HepG2 (cell line): ENCODE data around the gene SYVN1. TPM values are rescaled to one million over a fixed set of nuclear protein-coding genes. Genes with fewer than 3 reads are reported as not detected.

Source experiments
- ARNTL ChIP-seq: sonication (generic); formaldehyde crosslinking; IDR thresholded peaks from 2 replicates; pipeline ENCODE4 v1.4.0; 2020; ENCODE audit warnings: mild to moderate bottlenecking, missing genetic modification reagents
- ATF1 ChIP-seq: IDR thresholded peaks from 2 replicates; pipeline ENCODE4 v1.6.1; 2016; ENCODE audit warnings: mild to moderate bottlenecking, control low read depth
- CREB1 ChIP-seq, 2 experiments: fragments of 450-650 bp in 1 of 2; IDR thresholded peaks; 2 replicates each; pipeline ENCODE4 v1.6.1; 2016 to 2017; ENCODE audit warnings: control low read depth in 1 of 2, mild to moderate bottlenecking in 1 of 2, missing compliant biosample characterization in 1 of 2, missing genetic modification characterization in 1 of 2
- EP300 ChIP-seq, 3 experiments: sonication (generic) in 1 of 3; formaldehyde crosslinking in 1 of 3; IDR thresholded peaks; 2 replicates each; pipeline versions ENCODE4 v1.5.1 to v1.6.1; 2011 to 2020; ENCODE audit warnings: low read depth in 2 of 3, low read length in 2 of 3, borderline replicate concordance in 1 of 3, improper control_type of control experiment in 1 of 3, mild to moderate bottlenecking in 1 of 3, missing genetic modification reagents in 1 of 3, moderate library complexity in 1 of 3
- HOXD1 ChIP-seq: sonication (generic); formaldehyde crosslinking; IDR thresholded peaks from 2 replicates; pipeline ENCODE4 v1.5.0; 2020; ENCODE audit warnings: missing genetic modification reagents
- LRRFIP1 ChIP-seq: sonication (generic); formaldehyde crosslinking; conservative IDR thresholded peaks from 2 replicates; pipeline ENCODE4 v1.4.0; 2020; ENCODE audit warnings: missing genetic modification reagents
- MEIS1 ChIP-seq: sonication (generic); formaldehyde crosslinking; IDR thresholded peaks from 2 replicates; pipeline ENCODE4 v1.9.0; 2021; ENCODE audit warnings: mild to moderate bottlenecking, missing genetic modification reagents, moderate library complexity, borderline replicate concordance
- NCOA2 ChIP-seq: sonication (generic); formaldehyde crosslinking; IDR thresholded peaks from 2 replicates; pipeline ENCODE4 v1.8.0; 2022; ENCODE audit warnings: inconsistent platforms
- NR2F2 ChIP-seq: IDR thresholded peaks from 2 replicates; pipeline ENCODE4 v1.6.1; 2012; ENCODE audit warnings: low read depth, inconsistent platforms, borderline replicate concordance
- POLR2A ChIP-seq, 2 experiments: IDR thresholded peaks; 2 replicates each; pipeline ENCODE4 v1.6.1; 2011; ENCODE audit warnings: low read depth in 2 of 2, low read length in 2 of 2, mild to moderate bottlenecking in 1 of 2, moderate library complexity in 1 of 2; ENCODE audit not compliant: insufficient read depth in 1 of 2
- RBM39 ChIP-seq: fragments of 200-400 bp; formaldehyde crosslinking; IDR thresholded peaks from one replicate; pipeline ENCODE4 v1.6.1; 2018; ENCODE audit warnings: antibody characterized with exemption, mild to moderate bottlenecking, low read depth, low read length; ENCODE audit not compliant: poor library complexity, severe bottlenecking
- RFX5 ChIP-seq: IDR thresholded peaks from 2 replicates; pipeline ENCODE4 v1.6.1; 2011; ENCODE audit warnings: low read depth, low read length, improper control_type of control experiment
- SIX1 ChIP-seq: sonication (generic); formaldehyde crosslinking; IDR thresholded peaks from 2 replicates; pipeline ENCODE4 v1.4.0; 2020; ENCODE audit warnings: missing genetic modification reagents, borderline replicate concordance
- TEAD2 ChIP-seq: sonication (generic); formaldehyde crosslinking; IDR thresholded peaks from 2 replicates; pipeline ENCODE4 v1.9.0; 2021; ENCODE audit warnings: missing genetic modification reagents
- ZNF224 ChIP-seq: sonication (generic); formaldehyde crosslinking; IDR thresholded peaks from 2 replicates; pipeline ENCODE4 v1.5.0; 2020; ENCODE audit warnings: mild to moderate bottlenecking, missing genetic modification reagents
- ZNF430 ChIP-seq: sonication (generic); formaldehyde crosslinking; IDR thresholded peaks from 2 replicates; pipeline ENCODE4 v1.9.0; 2021; ENCODE audit warnings: mild to moderate bottlenecking, missing genetic modification reagents
- ZNF558 ChIP-seq: sonication (generic); formaldehyde crosslinking; IDR thresholded peaks from 2 replicates; pipeline ENCODE4 v1.9.0; 2022; ENCODE audit warnings: mild to moderate bottlenecking, missing genetic modification reagents, borderline replicate concordance
- ZNF589 ChIP-seq: sonication (generic); formaldehyde crosslinking; conservative IDR thresholded peaks from 2 replicates; pipeline ENCODE4 v1.8.0; 2022; ENCODE audit warnings: mild to moderate bottlenecking, moderate library complexity, missing genetic modification reagents
- ZNF709 ChIP-seq: sonication (generic); formaldehyde crosslinking; IDR thresholded peaks from 2 replicates; pipeline ENCODE4 v1.5.0; 2020; ENCODE audit warnings: mild to moderate bottlenecking, missing genetic modification reagents
- ZNF775 ChIP-seq: sonication (generic); formaldehyde crosslinking; IDR thresholded peaks from 2 replicates; pipeline ENCODE4 v1.4.0; 2020; ENCODE audit warnings: missing genetic modification reagents, mild to moderate bottlenecking, moderate library complexity, borderline replicate concordance
- polyA plus RNA-seq, 8 experiments: library from polyadenylated mRNA; depleted of rRNA in 3 of 8; stranded (reverse) in 7 of 8; unstranded in 1 of 8; fragments of >200 nt; fragmentation: Illumina TruSeq in 4 of 8; extraction: Trizol in 4 of 8; gene quantifications; 2 replicates each; pipeline versions ENCODE4 v1.2.1 to v1.2.3, GENCODE V29; 2011 to 2016; ENCODE audit warnings: low read depth in 4 of 8, missing spikeins in 1 of 8, mixed read lengths in 1 of 8; ENCODE audit not compliant: insufficient read depth in 1 of 8
- total RNA-seq, 5 experiments: library from RNA; depleted of rRNA; stranded (reverse); fragments of >200 nt; fragmentation: Illumina TruSeq; extraction: Trizol; gene quantifications; 2 replicates each; pipeline ENCODE4 v1.2.3, GENCODE V29; 2016; ENCODE audit warnings: low read depth in 1 of 5
- TF ChIP-seq, protein P1 (sequence below): sonication (generic); formaldehyde crosslinking; IDR thresholded peaks from 2 replicates; pipeline ENCODE4 v1.4.0; 2020; ENCODE audit warnings: missing genetic modification reagents
- TF ChIP-seq, protein P2 (sequence below): IDR thresholded peaks from 2 replicates; pipeline ENCODE4 v1.6.1; 2012; ENCODE audit warnings: low read depth, low read length, improper control_type of control experiment

SYVN1 gene
- total and polyA plus RNA-seq, 2 of the 13 experiments (the other 11 are each of a cell fraction or from before 2014, with no cell fraction given): 10.3 to 22.5 TPM

DNA sequence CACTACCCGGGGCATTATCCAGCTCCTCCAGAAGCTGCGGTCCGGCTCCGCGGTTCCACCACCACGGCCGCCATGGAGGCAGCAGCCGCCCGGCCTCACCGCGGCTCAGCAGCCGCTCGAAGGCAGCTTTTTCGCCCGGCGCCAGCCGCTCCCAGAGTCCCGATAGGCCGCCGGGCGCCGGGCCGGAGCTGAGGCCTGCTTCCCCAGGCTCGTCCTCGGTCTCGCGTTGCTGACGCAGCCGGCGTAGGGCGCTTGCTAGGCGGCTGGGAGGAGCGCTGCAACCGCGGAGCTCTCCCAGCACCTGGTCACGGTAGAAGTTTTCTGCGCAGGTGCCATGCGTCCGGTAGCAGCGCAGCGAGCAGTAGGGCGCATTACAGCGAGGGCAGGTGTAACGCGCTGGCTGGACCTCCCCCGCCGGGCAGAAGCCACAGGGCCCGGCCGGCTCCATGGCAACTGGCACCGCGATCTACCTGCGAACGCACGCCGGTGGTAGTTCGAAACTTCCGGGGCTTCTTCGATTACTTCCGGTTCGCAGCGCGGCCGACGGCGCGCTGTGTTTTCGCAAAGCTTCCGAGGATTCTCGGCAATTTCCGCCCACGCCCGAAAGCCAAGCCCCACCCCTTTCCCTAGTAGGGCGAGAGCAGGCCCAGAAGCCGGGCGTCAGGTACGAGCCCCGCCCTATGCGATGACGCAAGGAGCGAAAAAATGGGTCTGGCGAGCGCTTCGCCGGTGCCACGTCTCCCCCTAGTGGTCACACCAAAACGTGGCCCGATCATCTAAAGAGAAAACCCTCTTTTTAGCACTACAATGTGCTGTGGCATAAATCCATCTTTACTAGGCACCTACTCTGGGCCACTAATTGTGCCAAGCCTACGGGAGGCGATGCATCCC is 16.9 kb downstream of the SYVN1 start, which contains the start of gene ZNHIT2 (continued):
- TF ChIP-seq CREB1 (IDR thresholded peaks at IDR 0.05) (peak; percentile 89), CREB1 (CRISPR knock-in tag; IDR thresholded peaks at IDR 0.05) (peak; percentile 95), ZNF430 (CRISPR knock-in tag) (peak; percentile 60; the same call in 1 of the 2 replicates), ZNF775 (CRISPR knock-in tag) (0 out of 2 replicates have a peak, but pooled peaks have one; percentile 27), ZNF558 (CRISPR knock-in tag) (peak; percentile 97), TEAD2 (no peak), RBM39 (peak; percentile 46), POLR2A (IDR thresholded peaks at IDR 0.05; ENCODE audit: insufficient read depth in 1 of 2, low read depth in 2 of 2, low read length in 2 of 2) (peak in 1 of 2 experiments; percentile 87; a peak in 2 of 4 replicates), ZNF709 (peak; percentile 84; the same call in 1 of the 2 replicates), LRRFIP1 (CRISPR knock-in tag) (no peak), EP300 (IDR thresholded peaks at IDR 0.05; ENCODE audit: low read depth in 2 of 2, low read length in 2 of 2) (0 out of 4 replicates have a peak, but pooled peaks of 1 of the 2 experiments have one; percentile 16), EP300 (CRISPR knock-in tag; IDR thresholded peaks at IDR 0.05; ENCODE audit: borderline replicate concordance) (no peak), ATF1 (CRISPR knock-in tag) (peak; percentile 89), SIX1 (CRISPR knock-in tag) (no peak), ARNTL (CRISPR knock-in tag) (peak; percentile 58), RFX5 (no peak; the same call in 1 of the 2 replicates), HOXD1 (CRISPR knock-in tag) (no peak), ZNF589 (CRISPR knock-in tag) (no peak), NCOA2 (CRISPR knock-in tag) (peak; percentile 47), MEIS1 (peak; percentile 79), ZNF224 (CRISPR knock-in tag) (no peak; the same call in 1 of the 2 replicates), NR2F2 (peak; percentile 3; the same call in 1 of the 2 replicates)
- TF ChIP-seq, protein P1, sequence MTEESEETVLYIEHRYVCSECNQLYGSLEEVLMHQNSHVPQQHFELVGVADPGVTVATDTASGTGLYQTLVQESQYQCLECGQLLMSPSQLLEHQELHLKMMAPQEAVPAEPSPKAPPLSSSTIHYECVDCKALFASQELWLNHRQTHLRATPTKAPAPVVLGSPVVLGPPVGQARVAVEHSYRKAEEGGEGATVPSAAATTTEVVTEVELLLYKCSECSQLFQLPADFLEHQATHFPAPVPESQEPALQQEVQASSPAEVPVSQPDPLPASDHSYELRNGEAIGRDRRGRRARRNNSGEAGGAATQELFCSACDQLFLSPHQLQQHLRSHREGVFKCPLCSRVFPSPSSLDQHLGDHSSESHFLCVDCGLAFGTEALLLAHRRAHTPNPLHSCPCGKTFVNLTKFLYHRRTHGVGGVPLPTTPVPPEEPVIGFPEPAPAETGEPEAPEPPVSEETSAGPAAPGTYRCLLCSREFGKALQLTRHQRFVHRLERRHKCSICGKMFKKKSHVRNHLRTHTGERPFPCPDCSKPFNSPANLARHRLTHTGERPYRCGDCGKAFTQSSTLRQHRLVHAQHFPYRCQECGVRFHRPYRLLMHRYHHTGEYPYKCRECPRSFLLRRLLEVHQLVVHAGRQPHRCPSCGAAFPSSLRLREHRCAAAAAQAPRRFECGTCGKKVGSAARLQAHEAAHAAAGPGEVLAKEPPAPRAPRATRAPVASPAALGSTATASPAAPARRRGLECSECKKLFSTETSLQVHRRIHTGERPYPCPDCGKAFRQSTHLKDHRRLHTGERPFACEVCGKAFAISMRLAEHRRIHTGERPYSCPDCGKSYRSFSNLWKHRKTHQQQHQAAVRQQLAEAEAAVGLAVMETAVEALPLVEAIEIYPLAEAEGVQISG (CRISPR knock-in tag): peak; percentile 83
- TF ChIP-seq, protein P2, sequence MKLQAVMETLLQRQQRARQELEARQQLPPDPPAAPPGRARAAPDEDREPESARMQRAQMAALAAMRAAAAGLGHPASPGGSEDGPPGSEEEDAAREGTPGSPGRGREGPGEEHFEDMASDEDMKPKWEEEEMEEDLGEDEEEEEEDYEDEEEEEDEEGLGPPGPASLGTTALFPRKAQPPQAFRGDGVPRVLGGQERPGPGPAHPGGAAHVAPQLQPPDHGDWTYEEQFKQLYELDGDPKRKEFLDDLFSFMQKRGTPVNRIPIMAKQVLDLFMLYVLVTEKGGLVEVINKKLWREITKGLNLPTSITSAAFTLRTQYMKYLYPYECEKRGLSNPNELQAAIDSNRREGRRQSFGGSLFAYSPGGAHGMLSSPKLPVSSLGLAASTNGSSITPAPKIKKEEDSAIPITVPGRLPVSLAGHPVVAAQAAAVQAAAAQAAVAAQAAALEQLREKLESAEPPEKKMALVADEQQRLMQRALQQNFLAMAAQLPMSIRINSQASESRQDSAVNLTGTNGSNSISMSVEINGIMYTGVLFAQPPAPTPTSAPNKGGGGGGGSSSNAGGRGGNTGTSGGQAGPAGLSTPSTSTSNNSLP: peak; percentile 21; the same call in 1 of the 2 replicates
